A549 (cell line): ENCODE results near the gene SH3RF3.

ENCODE experiments used
- CTCF ChIP-seq: fragments of >200 bp; sonication (Bioruptor Twin); formaldehyde crosslinking; IDR thresholded peaks from 3 replicates; pipeline ENCODE4 v1.5.1; 2016
- MAFK ChIP-seq: fragments of 450-650 bp; IDR thresholded peaks from 2 replicates; pipeline ENCODE4 v1.6.1; 2014; ENCODE audit not compliant: partially characterized antibody
- RARB ChIP-seq: fragments of 250-450 bp; sonication (Bioruptor Pico); IDR thresholded peaks from 2 replicates; pipeline ENCODE4 v1.8.0; 2021; ENCODE audit warnings: mild to moderate bottlenecking, moderate library complexity
- USF2 ChIP-seq: fragments of 450-650 bp; IDR thresholded peaks from 2 replicates; pipeline ENCODE4 v1.6.1; 2014; ENCODE audit warnings: antibody characterized with exemption

- TF ChIP-seq MAFK (no peak), CTCF (peak; percentile 87), RARB (CRISPR knock-in tag) (no peak), USF2 (no peak)
Observed at GRCh38 chr2:109516445-109517117, 387.6 kb downstream of the SH3RF3 start.
